Muscle of back (tissue), 13 donors: ENCODE data around the gene ANKRD13D. TPM values are rescaled to one million over a fixed set of nuclear protein-coding genes. Genes with fewer than 3 reads are reported as not detected.
A peak's percentile ranks its signal among the peaks of the same experiment; 100 is the strongest.

Experiments used
- DNase-seq, 3 donors: peaks; one replicate each; pipeline versions ENCODE4 v3.0.0 to v3.0.0-alpha.2; 2013
- long read RNA-seq, 9 donors: transcript quantifications; one replicate each; lab custom pipeline, GENCODE V29; 2026
- polyA plus RNA-seq, 10 donors: library from polyadenylated mRNA; unstranded; fragments of 120-200 nt; gene quantifications; one replicate each; pipeline ENCODE4 v1.2.1, GENCODE V29; 2013; ENCODE audit not compliant: insufficient read length in 10 of 10

ANKRD13D gene
- polyA plus RNA-seq: 10 to 100 TPM; 17.3 to 37.9 (median 25.9) TPM
- long read RNA-seq, donor 1, partial matches to known transcripts: 0 of 1 reads
- long read RNA-seq, donor 1, other reads (novel, unspliced or antisense): 0 of 1 reads
- long read RNA-seq, donor 2, partial matches to known transcripts: 0 of 4 reads
- long read RNA-seq, donor 2, other reads (novel, unspliced or antisense): 0 of 4 reads
- long read RNA-seq, donor 3: 0 reads
- long read RNA-seq, donor 4, partial matches to known transcripts: 0 of 1 reads
- long read RNA-seq, donor 4, other reads (novel, unspliced or antisense): 0 of 1 reads
- long read RNA-seq, donor 5, transcript ANKRD13D-202 (15 exons, 2,881 nt): major isoform, 5 of 6 reads
- long read RNA-seq, donor 5, partial matches to known transcripts: 0 of 6 reads
- long read RNA-seq, donor 5, other reads (novel, unspliced or antisense): 0 of 6 reads
- long read RNA-seq, donor 6, partial matches to known transcripts: 0 of 4 reads
- long read RNA-seq, donor 6, other reads (novel, unspliced or antisense): 0 of 4 reads
- long read RNA-seq, donor 7, partial matches to known transcripts: 0 of 3 reads
- long read RNA-seq, donor 7, other reads (novel, unspliced or antisense): 0 of 3 reads
- long read RNA-seq, donor 8, partial matches to known transcripts: 0 of 2 reads
- long read RNA-seq, donor 8, other reads (novel, unspliced or antisense): 0 of 2 reads
- long read RNA-seq, donor 9: 0 reads

DNA sequence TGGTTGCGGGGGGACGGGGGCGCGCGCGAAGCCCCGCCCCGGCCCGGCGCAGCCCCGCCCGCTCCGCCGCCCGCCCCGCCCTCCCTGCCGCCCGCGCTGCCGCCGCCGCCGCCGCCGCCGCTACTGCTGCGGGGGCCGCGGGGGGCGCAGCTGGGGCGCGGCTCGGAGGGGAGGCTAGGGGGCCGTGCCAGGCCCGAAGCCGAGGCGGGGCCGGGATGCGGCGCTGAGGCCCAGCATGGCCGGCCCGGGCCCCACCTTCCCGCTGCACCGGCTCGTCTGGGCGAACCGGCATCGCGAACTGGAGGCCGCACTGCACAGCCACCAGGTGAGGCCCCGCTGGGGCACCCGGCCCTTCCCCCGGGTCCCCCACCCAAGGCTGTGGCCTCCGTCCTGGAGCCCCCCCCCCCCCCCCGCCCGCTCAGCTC is at the start of gene ANKRD13D:
TSS of gene ANKRD13D (plus strand) at position 78 of the 425 bp plus-strand sequence. CDS start at position 236, 158 bp downstream.
- DNase-seq: no peak

GRCh38 chr11:67239783-67240575 is 49.1 kb upstream of the ANKRD13D start:
- DNase-seq: peak; percentile 96 to 98 (median 98)

DNA sequence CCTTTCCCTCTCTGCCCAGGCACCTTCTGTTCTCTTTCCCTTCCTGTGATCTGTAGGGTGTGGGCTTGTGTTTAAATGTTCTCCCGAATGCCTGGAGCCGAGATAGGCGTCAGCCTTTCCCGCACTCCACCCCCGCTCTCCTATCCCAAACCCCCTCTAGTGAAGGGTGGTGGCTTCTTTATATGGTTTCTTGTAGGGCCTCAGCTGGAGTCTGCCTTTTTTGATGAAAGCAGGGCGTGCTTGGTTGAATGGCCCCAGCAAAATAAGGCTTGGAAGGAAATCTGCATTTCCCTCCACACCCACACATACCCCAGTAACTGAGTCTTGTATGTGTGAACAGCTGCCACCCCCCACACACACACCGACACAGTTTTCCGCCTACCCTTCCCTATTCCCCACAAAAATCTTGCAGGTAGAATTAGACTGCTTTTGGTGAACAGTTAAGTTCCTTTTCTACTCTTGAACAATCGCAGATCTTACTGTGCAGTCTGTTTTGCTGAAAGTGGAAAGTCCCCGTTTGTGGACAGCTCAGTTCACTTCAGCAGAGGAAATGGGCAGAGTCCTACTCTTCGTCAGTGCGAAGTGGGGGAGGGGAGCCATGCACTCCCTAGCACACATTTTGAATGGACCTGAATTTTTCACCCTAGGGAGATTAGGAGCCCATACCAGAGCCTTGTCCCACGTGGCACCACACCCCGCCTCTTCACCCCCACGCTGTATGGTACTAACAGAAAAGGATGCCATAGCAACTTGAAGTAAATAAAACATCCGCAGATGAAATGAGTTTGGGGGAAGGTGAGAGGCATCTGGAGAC is 48.3 kb upstream of the ANKRD13D start:
- peak; percentile 54 to 80 (median 63) for DNase-seq

DNA sequence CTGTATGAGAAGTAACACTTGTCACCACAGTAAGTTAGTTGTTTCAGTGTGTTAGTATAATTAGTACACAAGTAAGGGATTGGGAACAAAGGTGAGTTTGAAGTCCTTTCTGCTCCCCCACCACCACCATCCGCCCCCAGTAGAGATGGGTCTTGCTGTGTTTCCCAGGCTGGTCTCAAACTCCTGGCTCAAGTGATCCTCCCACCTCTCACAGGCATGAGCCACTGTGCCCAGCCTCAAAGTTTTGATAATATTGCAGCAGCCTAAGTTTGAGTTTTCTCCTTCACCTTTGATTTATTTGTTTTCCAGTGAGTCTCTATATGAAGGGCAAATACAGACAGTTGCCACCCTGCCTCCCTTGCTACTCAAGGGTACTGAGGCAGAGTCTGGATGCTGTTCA is 46.6 kb upstream of the ANKRD13D start:
- DNase-seq: no peak

- no peak for DNase-seq
These were observed 46.1 kb upstream of the ANKRD13D start for GRCh38 chr11:67243051-67243450.

- no peak for DNase-seq
These were observed 44.1 kb upstream of the ANKRD13D start for GRCh38 chr11:67245046-67245445.

GRCh38 chr11:67247946-67248550 is 41.1 kb upstream of the ANKRD13D start:
- DNase-seq: no peak

DNA sequence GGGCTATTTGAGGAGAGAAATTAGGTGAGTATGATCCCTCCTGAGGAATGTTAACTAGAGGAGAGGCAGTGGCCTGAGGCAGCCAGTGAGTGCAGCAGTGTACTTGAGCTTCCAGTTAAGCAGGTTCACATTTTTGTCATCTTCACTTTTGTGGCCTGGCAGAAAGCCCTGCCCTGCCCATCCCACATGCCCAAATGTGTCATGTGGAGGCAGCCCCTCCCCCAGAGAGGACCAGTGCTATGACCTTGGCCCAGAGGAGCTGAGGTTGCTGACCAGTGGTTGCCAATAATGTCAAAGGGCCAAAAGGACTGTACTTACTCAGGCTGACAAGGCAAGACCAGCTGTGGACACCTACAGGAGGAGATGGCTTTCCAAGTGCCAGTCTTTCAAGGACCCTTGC is 40.5 kb upstream of the ANKRD13D start:
- DNase-seq: no peak

DNA sequence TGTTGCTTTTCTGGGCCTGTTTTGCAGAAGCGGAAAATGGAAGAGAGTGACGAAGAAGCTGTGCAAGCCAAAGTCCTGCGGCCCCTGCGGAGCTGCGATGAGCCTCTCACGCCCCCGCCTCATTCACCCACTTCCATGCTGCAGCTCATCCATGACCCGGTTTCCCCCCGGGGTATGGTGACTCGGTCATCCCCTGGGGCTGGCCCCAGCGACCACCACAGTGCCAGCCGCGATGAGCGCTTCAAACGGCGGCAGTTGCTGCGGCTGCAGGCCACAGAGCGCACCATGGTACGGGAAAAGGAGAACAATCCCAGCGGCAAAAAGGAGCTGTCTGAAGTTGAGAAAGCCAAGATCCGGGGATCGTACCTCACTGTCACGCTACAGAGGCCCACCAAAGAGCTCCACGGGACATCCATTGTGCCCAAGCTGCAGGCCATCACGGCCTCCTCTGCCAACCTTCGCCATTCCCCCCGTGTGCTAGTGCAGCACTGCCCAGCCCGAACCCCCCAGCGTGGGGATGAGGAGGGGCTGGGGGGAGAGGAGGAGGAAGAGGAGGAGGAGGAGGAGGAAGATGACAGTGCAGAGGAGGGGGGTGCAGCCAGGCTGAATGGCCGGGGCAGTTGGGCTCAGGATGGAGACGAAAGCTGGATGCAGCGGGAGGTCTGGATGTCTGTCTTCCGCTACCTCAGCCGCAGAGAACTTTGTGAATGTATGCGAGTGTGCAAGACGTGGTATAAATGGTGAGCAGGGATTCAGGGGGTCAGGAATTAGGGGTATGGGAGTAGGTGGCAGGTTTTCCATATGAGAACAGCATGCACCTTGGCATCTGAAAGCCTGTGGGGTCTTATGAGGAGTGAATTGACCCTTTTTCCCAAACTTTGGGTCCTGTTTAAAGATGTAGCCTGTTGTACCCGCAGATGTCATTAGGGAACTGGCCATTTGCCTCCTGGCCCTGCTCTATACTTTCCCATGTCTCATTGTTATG is 38.8 kb upstream of the ANKRD13D start:
- DNase-seq: no peak

DNA sequence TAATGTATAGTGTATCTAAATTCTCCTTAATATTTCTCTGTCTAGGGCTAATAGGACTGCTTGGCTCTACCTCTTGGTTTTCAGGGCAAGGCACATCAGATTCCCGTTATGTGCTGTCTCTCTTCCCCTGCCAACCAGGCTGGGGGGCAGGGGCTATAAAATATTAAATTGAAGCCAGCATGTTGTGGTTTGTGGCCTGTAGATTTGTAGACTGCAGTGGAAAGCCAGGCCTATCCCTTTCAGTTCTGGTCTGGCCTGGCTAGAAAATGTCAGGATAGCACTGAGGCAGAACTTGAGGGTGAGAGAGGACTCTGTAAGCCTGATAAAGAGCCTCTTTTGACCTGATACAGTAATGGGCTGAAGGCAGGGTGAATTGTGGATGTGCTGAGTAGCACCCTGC is 37.3 kb upstream of the ANKRD13D start:
- no peak for DNase-seq

GRCh38 chr11:67252831-67253239 is 36.3 kb upstream of the ANKRD13D start:
- no peak for DNase-seq

GRCh38 chr11:67253872-67254624 is 35.1 kb upstream of the ANKRD13D start:
- no peak for DNase-seq

GRCh38 chr11:67254798-67255197 is 34.3 kb upstream of the ANKRD13D start:
- no peak for DNase-seq

DNA sequence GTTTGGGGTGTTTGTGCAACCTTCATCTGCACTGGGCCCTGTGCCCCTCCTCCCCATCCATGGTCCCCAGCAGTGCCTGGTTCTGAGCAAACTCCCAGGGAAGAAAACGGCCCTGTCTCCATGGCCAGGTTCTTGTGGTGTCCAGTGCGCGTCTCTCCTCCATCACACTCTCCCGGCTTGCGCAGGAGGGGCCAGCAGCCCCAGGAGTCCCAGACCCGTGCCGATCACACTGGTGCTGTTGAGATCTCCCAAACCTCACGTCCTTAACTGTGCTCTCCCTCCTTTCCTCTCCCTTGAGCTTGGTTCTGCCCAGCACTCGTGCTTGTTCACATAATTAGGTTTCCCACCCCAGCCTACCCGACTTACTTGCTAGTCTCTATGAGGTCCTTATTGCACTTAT is 33.8 kb upstream of the ANKRD13D start:
- DNase-seq: no peak

DNA sequence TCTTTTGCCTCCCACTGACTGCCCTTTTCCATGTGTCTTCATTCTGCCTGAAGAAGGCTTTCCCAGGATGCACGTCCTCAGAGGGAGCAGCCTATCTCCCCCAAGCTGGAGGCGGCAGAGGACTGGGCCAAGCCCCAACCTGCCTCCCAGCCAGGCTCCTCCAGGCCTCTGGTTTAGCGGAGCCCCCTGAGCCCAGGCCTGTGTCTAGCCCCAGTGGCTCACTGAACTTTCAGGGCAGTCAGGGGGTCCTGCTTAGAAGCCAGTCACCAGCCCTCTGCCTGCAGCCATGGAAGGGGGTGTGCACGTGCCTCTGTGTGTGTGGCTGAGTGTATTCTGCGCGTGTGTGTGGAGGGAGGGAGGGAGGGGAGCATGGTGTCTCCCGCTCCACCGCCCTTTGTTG is 33.2 kb upstream of the ANKRD13D start:
- DNase-seq: no peak

DNA sequence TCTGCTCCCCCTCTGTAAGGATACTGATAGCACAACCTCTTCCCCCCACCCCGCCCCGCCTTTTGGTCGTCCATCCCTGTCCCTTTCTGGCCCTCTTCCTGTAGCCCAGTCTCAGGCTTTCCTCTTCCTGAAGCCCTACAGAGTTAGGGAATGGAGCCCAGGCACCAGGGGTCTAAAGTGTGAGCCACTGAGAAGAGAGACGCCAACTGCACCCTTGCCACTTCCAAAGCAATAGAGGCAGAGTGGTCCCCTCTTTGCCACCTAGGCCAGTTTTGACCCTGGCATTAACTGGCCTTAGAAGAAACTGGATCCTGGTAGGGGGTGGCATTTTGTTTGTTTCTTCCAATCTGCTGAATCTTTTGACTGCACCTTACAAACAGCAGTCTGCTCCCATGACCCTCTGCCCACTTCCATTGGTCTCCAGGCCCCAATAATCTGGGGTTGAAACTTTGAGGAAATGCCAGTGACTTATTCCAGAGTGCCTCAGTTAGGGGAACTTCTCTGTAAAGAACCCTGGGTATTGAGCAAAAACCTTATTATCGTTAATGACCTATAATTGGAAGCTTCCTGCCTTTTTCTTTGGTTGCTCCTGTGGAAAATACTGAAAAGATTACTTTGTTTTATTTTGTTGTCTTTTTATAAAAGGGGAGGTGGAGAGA is 32.5 kb upstream of the ANKRD13D start:
- DNase-seq: no peak

- no peak for DNase-seq
These were observed 28.7 kb upstream of the ANKRD13D start for GRCh38 chr11:67260406-67260805.
